GOT3 (cell line): ENCODE data around the gene OR5V1.
"Not testable (repeated sequence)": the region's sequence is repeated elsewhere in the genome, so short reads cannot be mapped to it uniquely, and the experiment has no call there.

Experiments used
- DNase-seq: peaks from one replicate; lab custom pipeline; 2025; ENCODE audit warnings: mixed read lengths; lab: John Stamatoyannopoulos, UW

Gene OR5V1

DNA sequence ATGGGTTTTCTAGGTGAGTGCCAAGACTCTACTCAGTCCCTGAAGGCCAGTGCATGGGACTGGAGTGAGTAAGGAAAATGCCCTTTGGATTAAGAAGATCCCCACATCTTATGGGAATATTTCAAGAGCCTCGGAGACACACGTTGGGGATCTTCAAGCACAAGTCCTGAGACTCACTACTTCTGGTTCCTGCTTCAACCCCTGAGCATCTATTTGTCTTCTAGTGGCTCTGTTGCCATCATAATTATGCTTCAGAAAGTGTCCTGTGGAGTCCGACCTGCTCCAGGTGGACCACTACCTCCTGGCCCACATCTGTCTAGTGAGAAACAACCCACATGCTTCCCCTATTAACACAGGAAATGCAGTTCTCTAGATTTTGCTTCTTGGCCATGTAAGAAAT lies at the start of gene OR5V1:
Gene OR5V1 (minus strand): TSS at position 101 of the 400 bp plus-strand sequence. CDS start 12,670 bp downstream, outside the sequence.
- no peak for DNase-seq

DNA sequence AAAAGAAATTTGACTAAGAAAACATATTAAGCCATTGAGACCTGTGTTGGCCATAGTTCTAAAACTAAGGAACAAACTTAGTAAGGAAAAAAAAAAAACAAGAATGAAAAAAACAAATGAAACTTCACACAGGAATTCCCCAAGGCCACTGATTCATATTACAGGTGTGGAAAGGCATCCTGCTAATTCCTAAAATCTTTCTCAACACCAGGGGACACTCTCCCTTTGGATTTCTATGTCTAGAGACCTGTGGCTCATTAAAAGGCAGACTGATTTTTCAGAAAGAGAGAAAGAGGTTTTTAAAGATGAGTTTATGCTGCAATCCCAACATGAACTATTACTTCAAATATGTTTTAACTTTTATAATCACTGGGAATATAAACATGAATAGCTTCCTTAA lies 45.9 kb upstream of the OR5V1 start, which contains the start of gene OR12D1:
Gene OR12D1 (plus strand): TSS at position 341 of the 400 bp plus-strand sequence.
- no peak for DNase-seq

DNA sequence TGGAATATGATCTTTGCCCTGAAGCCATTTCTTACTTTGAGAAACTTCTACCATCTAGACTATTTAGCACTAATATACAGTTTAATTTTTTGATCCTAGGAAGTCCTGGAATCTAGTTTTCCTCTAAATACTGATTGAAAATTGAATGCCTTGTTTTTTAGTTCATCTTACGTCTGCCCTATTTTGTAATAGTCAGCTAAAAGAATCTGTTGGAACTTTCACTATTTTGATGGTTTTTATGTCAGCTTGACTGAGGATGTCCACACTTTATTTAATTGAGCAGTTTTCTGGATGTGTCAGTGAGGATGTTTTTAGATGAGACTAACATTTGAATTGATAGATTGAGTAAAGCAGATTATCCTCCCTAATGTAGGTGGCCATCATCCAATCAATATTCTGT lies 35.1 kb upstream of the OR5V1 start:
- no peak for DNase-seq

DNA sequence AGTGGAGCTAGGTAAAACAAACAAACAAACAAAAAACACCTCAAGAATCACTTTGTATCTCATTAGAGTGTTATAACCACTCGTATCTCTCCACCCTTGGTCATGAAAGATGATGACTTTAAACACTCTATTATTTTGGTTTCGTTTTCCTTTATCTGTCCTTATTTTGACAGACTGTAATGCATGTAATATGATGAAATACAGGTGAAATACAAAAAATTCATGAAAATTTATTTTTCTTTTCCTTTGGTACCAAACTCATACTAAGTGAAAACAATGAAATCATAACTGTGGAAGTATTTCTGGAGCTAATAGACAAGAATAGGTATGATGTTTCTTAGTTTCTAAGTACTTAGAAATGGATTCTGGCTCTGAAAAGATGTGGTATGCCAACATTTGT lies 30.9 kb upstream of the OR5V1 start:
- DNase-seq: no peak

GRCh38 chr6:29395331-29395730 lies 26.7 kb upstream of the OR5V1 start, which contains the start of gene OR12D2:
Gene OR12D2, plus strand, starts transcription at chr6:29395631. Its CDS starts 1,069 bp downstream, at chr6:29396700.
- no peak for DNase-seq

DNA sequence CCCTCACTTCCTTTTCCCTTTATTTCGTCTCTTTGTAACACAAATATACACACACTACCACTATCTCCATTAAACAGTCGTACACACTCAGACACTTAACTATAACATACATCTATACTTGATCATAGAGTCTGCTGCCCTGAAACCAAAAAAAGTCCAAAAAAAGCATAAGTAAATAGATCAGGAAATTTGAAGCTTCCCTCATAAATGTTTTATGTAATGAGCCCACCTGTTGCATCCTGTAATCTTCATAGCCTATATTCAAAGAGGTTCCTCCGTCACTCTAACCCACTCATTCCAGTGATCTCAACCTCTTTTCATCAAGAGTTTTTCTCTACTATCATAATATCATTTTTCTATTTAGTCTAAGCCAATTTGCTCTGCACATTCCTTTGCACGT lies 19.9 kb upstream of the OR5V1 start:
- no peak for DNase-seq

GRCh38 chr6:29376003-29376402 lies 7.3 kb upstream of the OR5V1 start:
- no peak for DNase-seq

- no peak for DNase-seq
Measured at GRCh38 chr6:29375191-29375590, 6.5 kb upstream of the OR5V1 start, which contains the start of gene OR12D3. Gene OR12D3, minus strand, starts transcription at chr6:29375291. Its CDS starts 4 bp downstream, at chr6:29375287.

- DNase-seq: no peak
Measured at GRCh38 chr6:29355603-29356002, 13.1 kb downstream of the OR5V1 start.

GRCh38 chr6:29354980-29355379 lies 13.7 kb downstream of the OR5V1 start:
- no peak for DNase-seq

DNA sequence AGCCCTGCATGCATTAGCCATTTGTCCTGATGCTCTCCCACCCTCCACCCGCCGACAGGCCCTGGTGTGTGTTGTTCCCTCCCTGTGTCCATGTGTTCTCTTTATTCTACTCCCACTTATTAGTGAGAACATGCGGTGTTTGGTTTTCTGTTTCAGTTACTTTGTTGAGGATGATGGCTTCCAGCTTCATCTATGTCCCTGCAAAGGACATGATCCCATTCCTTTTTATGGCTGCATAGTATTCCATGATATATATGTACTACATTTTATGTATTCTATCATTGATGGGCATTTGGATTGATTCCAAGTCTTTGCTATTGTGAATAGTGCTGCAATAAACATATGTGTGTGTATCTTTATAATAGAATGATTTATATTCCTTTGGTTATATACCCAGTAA lies 19.3 kb downstream of the OR5V1 start:
- DNase-seq: not testable (repeated sequence)

GRCh38 chr6:29345380-29345779 lies 23.3 kb downstream of the OR5V1 start:
- DNase-seq: no peak

- DNase-seq: no peak
Measured at GRCh38 chr6:29336269-29336668, 32.4 kb downstream of the OR5V1 start.

DNA sequence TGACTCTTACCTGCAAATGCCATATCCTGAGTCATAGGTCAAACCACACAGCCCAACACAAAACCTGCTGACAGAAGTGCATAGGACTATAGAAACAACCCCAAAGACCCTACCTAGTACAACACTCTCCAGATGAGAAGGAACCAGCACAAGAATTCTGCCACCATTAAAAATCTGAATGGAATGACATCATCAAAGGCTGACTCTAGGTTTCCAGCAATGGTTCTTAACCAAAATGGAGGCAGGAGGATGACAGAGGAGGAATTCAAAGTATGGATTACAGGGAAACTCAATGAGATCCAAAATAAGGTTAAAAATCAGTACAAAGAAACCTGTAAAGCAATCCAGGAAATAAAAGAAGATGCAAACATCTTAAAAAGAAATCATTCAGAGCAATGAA lies 36.0 kb downstream of the OR5V1 start:
- no peak for DNase-seq

DNA sequence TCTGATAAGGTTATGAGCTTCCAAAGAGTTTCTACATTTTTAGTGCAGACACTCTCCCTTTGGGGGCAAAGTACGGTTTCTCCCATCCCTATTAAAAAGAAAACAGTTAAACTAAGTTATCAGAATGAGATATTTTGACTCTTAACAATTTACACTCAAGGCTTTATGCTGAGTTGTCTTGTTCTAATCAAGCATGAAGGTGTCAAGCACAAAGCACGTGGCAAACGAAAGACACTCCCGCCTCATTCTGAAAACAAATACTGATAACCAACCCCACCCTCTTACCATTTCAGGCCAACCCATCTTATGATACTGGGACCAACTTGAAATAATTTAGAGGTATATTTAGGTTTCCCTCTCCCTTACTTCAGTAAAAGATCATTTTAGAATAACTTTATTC lies 42.9 kb downstream of the OR5V1 start:
- DNase-seq: no peak

DNA sequence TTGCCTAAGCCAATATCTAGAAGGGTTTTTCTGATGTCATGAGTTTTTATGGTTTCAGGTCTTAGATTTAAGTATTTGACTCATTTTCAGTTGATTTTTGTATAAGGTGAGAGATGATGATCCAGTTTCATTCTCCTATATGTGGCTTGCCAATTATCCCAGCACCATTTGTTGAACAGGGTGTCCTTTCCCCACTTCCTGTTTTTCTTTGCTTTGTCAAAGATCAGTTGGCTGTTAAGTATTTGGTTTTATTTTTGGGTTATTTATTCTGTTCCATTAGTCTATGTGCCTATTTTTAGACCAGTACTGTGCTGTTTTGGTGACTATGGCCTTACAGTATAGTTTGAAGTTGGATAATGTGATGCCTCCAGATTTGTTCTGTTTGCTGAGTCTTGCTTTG lies 45.3 kb downstream of the OR5V1 start:
- DNase-seq: not testable (repeated sequence)

GRCh38 chr6:29319931-29320330 lies 48.7 kb downstream of the OR5V1 start:
- no peak for DNase-seq
